ENCODE data around the gene NRXN3. TPM values are rescaled to one million over a fixed set of nuclear protein-coding genes. Genes with fewer than 3 reads are reported as not detected.

The NRXN3 gene
- polyA plus RNA-seq, 1 donor (not counting 4 experiments of a cell fraction or from before 2014, with no cell fraction given) = 0.89 TPM

DNA sequence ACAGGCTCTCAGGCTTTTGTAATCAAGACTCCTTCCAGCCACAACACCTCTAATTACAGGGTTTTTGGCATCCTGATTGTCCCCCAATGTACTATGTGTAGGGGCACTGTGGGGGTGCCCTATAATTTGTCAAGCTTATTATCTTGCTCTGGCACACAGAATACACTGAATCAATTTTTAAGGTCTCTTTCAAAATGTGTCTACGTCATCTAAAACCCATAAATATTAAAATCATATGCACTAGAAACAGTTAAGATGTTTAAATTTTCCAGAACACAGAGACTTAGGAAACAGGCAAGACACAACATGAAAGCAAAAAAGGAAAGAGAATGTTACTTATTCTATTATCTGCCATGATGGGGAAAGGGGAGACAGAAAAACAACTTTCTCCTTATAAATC is 665.7 kb downstream of the NRXN3 start:
- no peak overlapping the region for H3K27ac ChIP-seq (ENCODE audit: control insufficient read depth, insufficient read depth, low read length)
- no peak for DNase-seq (ENCODE audit: low read depth, low spot score)
- no peak for FAIRE-seq
- dilution Hi-C loops (cut with MboI; ENCODE audit: extremely low pct_ligation_motif_present, low sequenced_read_pairs) = no loop called here
- H3K4me1 ChIP-seq (ENCODE audit: control insufficient read depth, extremely low read depth, insufficient read depth, low read length) = no peaks in the 10 kb centered on the region
- H2AFZ ChIP-seq (ENCODE audit: control insufficient read depth, low read length) = no peak overlapping the region
- no peak overlapping the region for H3K4me2 ChIP-seq (ENCODE audit: control insufficient read depth, extremely low read depth, insufficient read depth, low read depth, low read length)
- TF ChIP-seq CTCF (optimal IDR thresholded peaks at IDR 0.05 in 1 of 3, IDR thresholded peaks at IDR 0.05 in 1 of 3, conservative IDR thresholded peaks at IDR 0.05 in 1 of 3; ENCODE audit: extremely low read depth in 1 of 3, insufficient read depth in 2 of 3, low read length in 3 of 3) (no peak), EZH2 (IDR thresholded peaks at IDR 0.05; ENCODE audit: low read length) (no peak)
- H3K9me3 ChIP-seq (ENCODE audit: control insufficient read depth, low read depth, low read length) = no peaks in the 10 kb centered on the region
- no peak overlapping the region for H3K4me3 ChIP-seq (ENCODE audit: control insufficient read depth in 2 of 3, extremely low read depth in 1 of 3, insufficient read depth in 2 of 3, low read depth in 1 of 3, low read length in 3 of 3)
- no peaks in the 10 kb centered on the region for H3K79me2 ChIP-seq (ENCODE audit: control insufficient read depth, insufficient read depth, low read length)
- no peak overlapping the region for H3K9ac ChIP-seq (ENCODE audit: control insufficient read depth, extremely low read depth, insufficient read depth, low read length)
- no peaks in the 10 kb centered on the region for H4K20me1 ChIP-seq (ENCODE audit: control insufficient read depth, extremely low read depth, insufficient read depth, low read length)
- no peaks in the 10 kb centered on the region for H3K9me1 ChIP-seq (ENCODE audit: control insufficient read depth, extremely low read depth, insufficient read depth, low read length)
- H3K36me3 ChIP-seq (ENCODE audit: control insufficient read depth in 2 of 2, extremely low read depth in 1 of 2, insufficient read depth in 2 of 2, low read length in 2 of 2) = no peaks in the 10 kb centered on the region
- H3K27me3 ChIP-seq (ENCODE audit: control insufficient read depth, extremely low read depth, insufficient read depth, low read length) = no peaks in the 10 kb centered on the region

DNA sequence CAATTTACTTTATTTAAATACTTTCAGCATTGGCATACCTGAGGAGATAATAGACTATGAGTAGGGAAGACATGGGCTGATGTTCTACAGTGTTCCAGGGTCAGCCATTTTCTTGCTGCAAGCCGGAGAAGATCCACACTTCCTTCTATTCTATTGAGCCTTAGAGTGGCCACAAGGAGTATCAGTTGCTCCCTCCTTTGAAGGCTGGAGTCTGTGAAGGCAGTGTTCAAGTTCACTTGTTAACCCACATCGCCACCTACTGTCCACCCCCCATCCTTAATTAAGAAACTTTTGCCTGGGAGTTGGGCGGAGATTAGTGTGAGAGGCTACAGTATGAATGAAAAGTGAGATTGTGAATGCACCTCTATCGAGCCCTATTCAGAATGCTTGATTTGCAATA is 666.6 kb downstream of the NRXN3 start:
- Histone ChIP-seq H3K4me1 (ENCODE audit: control insufficient read depth, extremely low read depth, insufficient read depth, low read length) (no peaks in the 10 kb centered on the region), H3K9me1 (ENCODE audit: control insufficient read depth, extremely low read depth, insufficient read depth, low read length) (no peaks in the 10 kb centered on the region), H3K27ac (ENCODE audit: control insufficient read depth, insufficient read depth, low read length) (no peak overlapping the region), H3K79me2 (ENCODE audit: control insufficient read depth, insufficient read depth, low read length) (no peaks in the 10 kb centered on the region), H3K9ac (ENCODE audit: control insufficient read depth, extremely low read depth, insufficient read depth, low read length) (no peak overlapping the region), H3K9me3 (ENCODE audit: control insufficient read depth, low read depth, low read length) (no peaks in the 10 kb centered on the region), H3K27me3 (ENCODE audit: control insufficient read depth, extremely low read depth, insufficient read depth, low read length) (no peaks in the 10 kb centered on the region), H4K20me1 (ENCODE audit: control insufficient read depth, extremely low read depth, insufficient read depth, low read length) (no peaks in the 10 kb centered on the region), H3K36me3 (ENCODE audit: control insufficient read depth in 2 of 2, extremely low read depth in 1 of 2, insufficient read depth in 2 of 2, low read length in 2 of 2) (no peaks in the 10 kb centered on the region), H2AFZ (ENCODE audit: control insufficient read depth, low read length) (no peak overlapping the region), H3K4me2 (ENCODE audit: control insufficient read depth, extremely low read depth, insufficient read depth, low read depth, low read length) (no peak overlapping the region), H3K4me3 (ENCODE audit: control insufficient read depth in 2 of 3, extremely low read depth in 1 of 3, insufficient read depth in 2 of 3, low read depth in 1 of 3, low read length in 3 of 3) (no peak overlapping the region)
- FAIRE-seq (no peak), DNase-seq (ENCODE audit: low read depth, low spot score) (peak; percentile 48)
- dilution Hi-C loops (cut with MboI; ENCODE audit: extremely low pct_ligation_motif_present, low sequenced_read_pairs) = no loop called here
- TF ChIP-seq CTCF (optimal IDR thresholded peaks at IDR 0.05 in 1 of 3, IDR thresholded peaks at IDR 0.05 in 1 of 3, conservative IDR thresholded peaks at IDR 0.05 in 1 of 3; ENCODE audit: extremely low read depth in 1 of 3, insufficient read depth in 2 of 3, low read length in 3 of 3) (peak; percentile 58 to 77 (median 67)), EZH2 (IDR thresholded peaks at IDR 0.05; ENCODE audit: low read length) (no peak)
